H9 (cell line): ENCODE measurements around the gene SAA1. TPM values are rescaled to one million over a fixed set of nuclear protein-coding genes. Genes with fewer than 3 reads are reported as not detected.

Experiments used
- DNase-seq: peaks from one replicate; pipeline ENCODE4 v3.0.0-alpha.2; 2017
- H2AFZ ChIP-seq: one replicate; pipeline ENCODE4 v1.6.1; 2013; ENCODE audit warnings: mild to moderate bottlenecking, low read length, control low read depth, moderate library complexity
- H2AK5ac ChIP-seq: 2 replicates; pipeline ENCODE4 v1.6.1; 2013; ENCODE audit warnings: low read length, control low read depth, mixed read lengths; ENCODE audit not compliant: insufficient read length
- H2BK120ac ChIP-seq: one replicate; pipeline ENCODE4 v1.6.1; 2013; ENCODE audit warnings: low read depth, mild to moderate bottlenecking, low read length, control low read depth, inconsistent platforms; ENCODE audit not compliant: poor library complexity, severe bottlenecking
- H2BK12ac ChIP-seq: 2 replicates; pipeline ENCODE4 v1.6.1; 2013; ENCODE audit warnings: low read length, control low read depth, mixed read lengths, low read depth; ENCODE audit not compliant: insufficient read length
- H2BK15ac ChIP-seq: 2 replicates; pipeline ENCODE4 v1.6.1; 2013; ENCODE audit warnings: low read depth, low read length, control low read depth
- H2BK20ac ChIP-seq: one replicate; pipeline ENCODE4 v1.6.1; 2013; ENCODE audit warnings: low read depth, mild to moderate bottlenecking, low read length, control low read depth, inconsistent platforms; ENCODE audit not compliant: poor library complexity, severe bottlenecking
- H2BK5ac ChIP-seq: 2 replicates; pipeline ENCODE4 v1.6.1; 2013; ENCODE audit warnings: low read length, control low read depth, mixed read lengths; ENCODE audit not compliant: insufficient read length
- H3K14ac ChIP-seq: 2 replicates; pipeline ENCODE4 v1.6.1; 2013; ENCODE audit warnings: low read length, control low read depth; ENCODE audit not compliant: insufficient read depth
- H3K18ac ChIP-seq: 2 replicates; pipeline ENCODE4 v1.6.1; 2013; ENCODE audit warnings: low read depth, mild to moderate bottlenecking, mixed read lengths, low read length, control low read depth; ENCODE audit not compliant: insufficient read length
- H3K23ac ChIP-seq: 2 replicates; pipeline ENCODE4 v1.6.1; 2013; ENCODE audit warnings: low read length, control low read depth, mixed read lengths, low read depth; ENCODE audit not compliant: insufficient read length
- H3K23me2 ChIP-seq: 2 replicates; pipeline ENCODE4 v1.6.1; 2013; ENCODE audit warnings: low read depth, mild to moderate bottlenecking, mixed read lengths, low read length, control low read depth; ENCODE audit not compliant: insufficient read length, poor library complexity, severe bottlenecking
- H3K27ac ChIP-seq: 2 replicates; pipeline ENCODE4 v1.5.1; 2013; ENCODE audit warnings: low read length, control low read depth, mixed read lengths, low read depth; ENCODE audit not compliant: insufficient read length
- H3K27me3 ChIP-seq: 2 replicates; pipeline ENCODE4 v1.6.1; 2013; ENCODE audit warnings: low read length, control low read depth, inconsistent platforms; ENCODE audit not compliant: insufficient read depth
- H3K4ac ChIP-seq: 2 replicates; pipeline ENCODE4 v1.6.1; 2013; ENCODE audit warnings: low read depth, mild to moderate bottlenecking, control low read depth, inconsistent platforms, low read length, moderate library complexity
- H3K4me1 ChIP-seq: 2 replicates; pipeline ENCODE4 v1.6.1; 2013; ENCODE audit warnings: low read length, control low read depth, inconsistent platforms; ENCODE audit not compliant: insufficient read depth
- H3K4me2 ChIP-seq: 2 replicates; pipeline ENCODE4 v1.6.1; 2013; ENCODE audit warnings: low read length, control low read depth, mixed read lengths; ENCODE audit not compliant: insufficient read length, insufficient read depth
- H3K56ac ChIP-seq: 2 replicates; pipeline ENCODE4 v1.6.1; 2013; ENCODE audit warnings: low read depth, mild to moderate bottlenecking, mixed read lengths, low read length, control low read depth; ENCODE audit not compliant: insufficient read length
- H3K79me1 ChIP-seq: 2 replicates; pipeline ENCODE4 v1.6.1; 2013; ENCODE audit warnings: low read depth, mild to moderate bottlenecking, moderate library complexity, low read length, control low read depth, inconsistent platforms; ENCODE audit not compliant: insufficient read depth, poor library complexity, severe bottlenecking
- H3K79me2 ChIP-seq: 2 replicates; pipeline ENCODE4 v1.6.1; 2013; ENCODE audit warnings: low read length, control low read depth, inconsistent platforms; ENCODE audit not compliant: insufficient read depth
- H3K9ac ChIP-seq: 2 replicates; pipeline ENCODE4 v1.6.1; 2013; ENCODE audit warnings: low read length, control low read depth, mixed read lengths; ENCODE audit not compliant: insufficient read length; ENCODE audit errors: extremely low read depth
- H3K9me3 ChIP-seq: one replicate; pipeline ENCODE4 v1.6.1; 2013; ENCODE audit warnings: low read depth, low read length, inconsistent platforms; ENCODE audit not compliant: control insufficient read depth
- H3T11ph ChIP-seq: one replicate; pipeline ENCODE4 v1.6.1; 2013; ENCODE audit warnings: mild to moderate bottlenecking, low read length, control low read depth, inconsistent platforms
- H4K20me1 ChIP-seq: one replicate; pipeline ENCODE4 v1.6.1; 2013; ENCODE audit not compliant: control insufficient read depth, insufficient read length, insufficient read depth
- H4K5ac ChIP-seq: 2 replicates; pipeline ENCODE4 v1.6.1; 2013; ENCODE audit warnings: low read depth, mild to moderate bottlenecking, mixed read lengths, low read length, control low read depth; ENCODE audit not compliant: insufficient read length
- H4K8ac ChIP-seq: replicated peaks from 2 replicates; pipeline ENCODE4 v1.6.1; 2013; ENCODE audit warnings: low read length, control low read depth, mixed read lengths, low read depth; ENCODE audit not compliant: insufficient read length
- H4K91ac ChIP-seq: 2 replicates; pipeline ENCODE4 v1.6.1; 2013; ENCODE audit warnings: low read depth, mild to moderate bottlenecking, moderate library complexity, mixed read lengths, low read length, control low read depth; ENCODE audit not compliant: insufficient read length
- H3K27ac Mint-ChIP-seq, 3 experiments: 2 replicates in 2 of 3; 3 replicates in 1 of 3; pipeline ENCODE4 v1.8.0; 2020 to 2021; ENCODE audit warnings: mixed read lengths in 3 of 3, mild to moderate bottlenecking in 1 of 3, moderate library complexity in 1 of 3
- H3K27me3 Mint-ChIP-seq: 2 replicates; pipeline ENCODE4 v1.8.0; 2021; ENCODE audit warnings: low read depth, mild to moderate bottlenecking, moderate library complexity, mixed read lengths
- H3K36me3 Mint-ChIP-seq, 3 experiments: 2 replicates in 2 of 3; 3 replicates in 1 of 3; pipeline ENCODE4 v1.8.0; 2020 to 2021; ENCODE audit warnings: low read depth in 3 of 3, mixed read lengths in 3 of 3; ENCODE audit not compliant: insufficient read depth in 1 of 3
- H3K4me1 Mint-ChIP-seq, 2 experiments: 2 replicates each; pipeline ENCODE4 v1.8.0; 2020; ENCODE audit warnings: mixed read lengths in 2 of 2
- H3K4me3 Mint-ChIP-seq, 2 experiments: 2 replicates in 1 of 2; 3 replicates in 1 of 2; pipeline ENCODE4 v1.8.0; 2020 to 2021; ENCODE audit warnings: mild to moderate bottlenecking in 2 of 2, mixed read lengths in 2 of 2, moderate library complexity in 1 of 2
- H3K9me3 Mint-ChIP-seq, 2 experiments: 2 replicates in 1 of 2; 3 replicates in 1 of 2; pipeline ENCODE4 v1.8.0; 2020; ENCODE audit warnings: mild to moderate bottlenecking in 2 of 2, mixed read lengths in 2 of 2, moderate library complexity in 1 of 2
- WGBS: extraction: QIAGEN DNeasy Blood & Tissue Kit; methylation state at CpG from one replicate; pipeline ENCODE4 v1.1.7; 2013; ENCODE audit warnings: missing lambda C conversion rate, low lambda C conversion rate, mixed read lengths; ENCODE audit not compliant: insufficient read length; ENCODE audit errors: extremely low coverage; 5-methylcytosine and 5-hydroxymethylcytosine counted together
- total RNA-seq: library from RNA; stranded (reverse); gene quantifications from 2 replicates; pipeline ENCODE4 v1.2.1, GENCODE V29; 2021
- TF ChIP-seq, protein P1 (sequence below): fragments of 200-600 bp; sonication (generic); conservative IDR thresholded peaks from 3 replicates; pipeline ENCODE4 v1.8.0; 2021; ENCODE audit warnings: antibody characterized with exemption, mild to moderate bottlenecking

The SAA1 gene
- total RNA-seq, 1 experiment from 2014 or later: not detected

DNA sequence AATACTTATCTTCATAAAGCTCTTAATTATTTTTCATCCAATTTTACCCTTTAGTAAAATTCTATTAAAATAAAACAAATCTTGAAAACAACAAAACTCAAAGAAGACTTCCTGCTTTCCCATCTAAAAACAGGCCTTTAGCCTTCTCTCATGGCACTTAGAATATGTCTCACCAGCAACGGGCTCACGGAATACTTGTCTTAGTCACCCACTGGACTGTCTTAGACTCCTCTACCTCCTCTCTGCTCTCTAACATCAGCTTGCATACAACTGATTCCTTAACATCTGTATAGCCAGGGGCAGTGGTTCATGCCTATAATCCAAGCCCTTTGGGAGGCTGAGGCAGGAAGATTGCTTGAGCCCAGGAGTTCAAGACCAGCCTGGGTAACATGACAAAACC, 42.2 kb downstream of the SAA1 start:
- no peak overlapping the region for H2AFZ ChIP-seq
- no peak overlapping the region for H3K9ac ChIP-seq
- Mint-ChIP-seq H3K27ac (no peak overlapping the region), H3K4me3 (no peak overlapping the region), H3K36me3 (peaks cover 9 to 67% (median 49%) of the 10 kb centered on the region in 3 experiments; a peak in 6 of 7 replicates), H3K4me1 (0 out of 4 replicates have a peak, but pooled peaks cover 0 to 5% of the 10 kb centered on the region in 2 experiments), H3K9me3 (no peaks in the 10 kb centered on the region), H3K27me3 (no peaks in the 10 kb centered on the region)
- no peak overlapping the region for H3K18ac ChIP-seq
- no peak for DNase-seq
- H3K27ac ChIP-seq: no peak overlapping the region
- no peaks in the 10 kb centered on the region for H3K79me1 ChIP-seq
- H3K9me3 ChIP-seq: no peaks in the 10 kb centered on the region
- WGBS: no CpG with 5 or more reads among the region's 2 CpGs
- no peak overlapping the region for H3K14ac ChIP-seq
- no peak overlapping the region for H2BK15ac ChIP-seq
- TF ChIP-seq, protein P1, sequence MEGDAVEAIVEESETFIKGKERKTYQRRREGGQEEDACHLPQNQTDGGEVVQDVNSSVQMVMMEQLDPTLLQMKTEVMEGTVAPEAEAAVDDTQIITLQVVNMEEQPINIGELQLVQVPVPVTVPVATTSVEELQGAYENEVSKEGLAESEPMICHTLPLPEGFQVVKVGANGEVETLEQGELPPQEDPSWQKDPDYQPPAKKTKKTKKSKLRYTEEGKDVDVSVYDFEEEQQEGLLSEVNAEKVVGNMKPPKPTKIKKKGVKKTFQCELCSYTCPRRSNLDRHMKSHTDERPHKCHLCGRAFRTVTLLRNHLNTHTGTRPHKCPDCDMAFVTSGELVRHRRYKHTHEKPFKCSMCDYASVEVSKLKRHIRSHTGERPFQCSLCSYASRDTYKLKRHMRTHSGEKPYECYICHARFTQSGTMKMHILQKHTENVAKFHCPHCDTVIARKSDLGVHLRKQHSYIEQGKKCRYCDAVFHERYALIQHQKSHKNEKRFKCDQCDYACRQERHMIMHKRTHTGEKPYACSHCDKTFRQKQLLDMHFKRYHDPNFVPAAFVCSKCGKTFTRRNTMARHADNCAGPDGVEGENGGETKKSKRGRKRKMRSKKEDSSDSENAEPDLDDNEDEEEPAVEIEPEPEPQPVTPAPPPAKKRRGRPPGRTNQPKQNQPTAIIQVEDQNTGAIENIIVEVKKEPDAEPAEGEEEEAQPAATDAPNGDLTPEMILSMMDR: no peak
- no peak overlapping the region for H2BK12ac ChIP-seq
- H3K79me2 ChIP-seq: no peaks in the 10 kb centered on the region; the same call in 1 of the 2 replicates
- no peak overlapping the region for H3K23ac ChIP-seq
- H2BK5ac ChIP-seq: no peak overlapping the region
- no peak overlapping the region for H3K4me2 ChIP-seq
- no peaks in the 10 kb centered on the region for H3K27me3 ChIP-seq
- H3T11ph ChIP-seq: no peak overlapping the region
- no peak overlapping the region for H2BK120ac ChIP-seq
- H4K5ac ChIP-seq: no peak overlapping the region
- no peak overlapping the region for H3K4ac ChIP-seq
- no peaks in the 10 kb centered on the region for H3K4me1 ChIP-seq
- H3K23me2 ChIP-seq: no peaks in the 10 kb centered on the region
- no peak overlapping the region for H4K8ac ChIP-seq
- H3K56ac ChIP-seq: no peak overlapping the region
- no peak overlapping the region for H2BK20ac ChIP-seq
- H4K20me1 ChIP-seq: no peaks in the 10 kb centered on the region
- H2AK5ac ChIP-seq: no peak overlapping the region
- H4K91ac ChIP-seq: no peak overlapping the region
